Measurements from ENCODE around the gene GOLGA3.
A peak's percentile ranks its signal among the peaks of the same experiment; 100 is the strongest.
"Not testable (repeated sequence)": the region's sequence is repeated elsewhere in the genome, so short reads cannot be mapped to it uniquely, and the experiment has no call there.

The GOLGA3 gene

DNA sequence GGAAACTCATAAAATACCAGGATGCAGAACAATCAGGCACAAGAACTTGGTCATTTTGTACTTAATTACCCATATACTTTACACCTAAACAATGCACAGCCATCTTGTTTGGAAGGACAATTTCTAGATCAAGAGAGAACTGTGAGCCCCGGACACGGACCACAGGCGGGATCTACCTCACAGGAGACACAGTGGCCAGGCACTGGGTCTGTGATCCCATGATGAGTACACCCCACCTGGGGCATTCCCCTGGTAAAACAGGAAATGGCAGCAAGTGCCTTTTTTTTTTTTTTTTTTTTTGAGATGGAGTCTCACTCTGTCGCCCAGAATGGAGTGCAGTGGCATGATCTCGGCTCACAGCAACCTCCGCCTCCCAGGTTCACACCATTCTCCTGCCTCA lies 15.2 kb downstream of the GOLGA3 start:
- no peak for DNase-seq

DNA sequence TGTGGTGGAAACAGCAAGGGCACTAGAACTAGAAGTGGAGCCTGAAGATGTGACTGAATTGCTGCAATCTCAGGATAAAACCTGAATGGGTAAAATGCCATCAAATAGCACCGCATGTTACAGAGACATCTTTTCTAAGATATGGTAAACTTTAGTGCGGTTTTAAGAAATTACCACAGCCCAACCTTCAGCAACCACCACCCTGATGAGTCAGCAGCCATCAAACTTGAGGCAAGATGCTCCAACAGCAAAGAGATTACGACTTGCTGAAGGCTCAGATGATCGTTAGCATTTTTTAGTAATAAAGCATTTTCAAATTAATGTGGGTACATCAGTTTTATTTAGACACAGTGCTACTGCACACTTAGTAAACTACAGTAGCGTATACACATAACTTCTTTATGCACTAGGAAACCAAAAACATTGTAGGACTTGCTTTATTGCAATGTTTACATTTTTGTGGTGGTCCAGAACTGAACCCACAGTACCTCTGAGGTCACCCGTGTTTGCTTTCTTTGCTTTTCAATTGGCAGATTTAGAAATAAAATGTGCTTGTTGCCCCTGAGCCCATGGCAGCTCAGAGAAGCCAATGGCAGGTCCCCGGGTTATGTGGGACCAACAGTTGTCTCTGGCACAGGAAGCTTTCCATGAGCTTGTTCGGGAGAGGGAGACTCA lies 15.9 kb downstream of the GOLGA3 start:
- DNase-seq = no peak

DNA sequence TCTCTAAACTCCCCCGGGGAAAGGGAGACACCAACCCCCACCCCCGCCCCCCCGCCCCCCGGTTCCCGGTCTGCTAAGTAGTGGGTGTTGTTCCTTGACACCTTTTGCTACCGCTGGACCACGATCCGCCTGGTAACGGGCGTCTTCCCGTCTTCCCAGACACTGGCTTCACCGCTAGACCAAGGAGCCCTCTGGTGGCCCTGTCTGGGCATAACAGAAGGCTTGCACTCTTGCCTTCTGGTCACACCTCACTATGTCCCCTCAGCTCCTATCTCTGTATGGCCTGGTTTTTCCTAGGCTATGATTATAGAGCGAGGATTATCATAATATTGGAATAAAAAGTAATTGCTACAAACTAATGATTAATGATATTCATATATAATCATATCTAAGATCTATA lies 19.3 kb downstream of the GOLGA3 start:
- peak in 1 of 2 experiments; percentile 2 for DNase-seq

DNA sequence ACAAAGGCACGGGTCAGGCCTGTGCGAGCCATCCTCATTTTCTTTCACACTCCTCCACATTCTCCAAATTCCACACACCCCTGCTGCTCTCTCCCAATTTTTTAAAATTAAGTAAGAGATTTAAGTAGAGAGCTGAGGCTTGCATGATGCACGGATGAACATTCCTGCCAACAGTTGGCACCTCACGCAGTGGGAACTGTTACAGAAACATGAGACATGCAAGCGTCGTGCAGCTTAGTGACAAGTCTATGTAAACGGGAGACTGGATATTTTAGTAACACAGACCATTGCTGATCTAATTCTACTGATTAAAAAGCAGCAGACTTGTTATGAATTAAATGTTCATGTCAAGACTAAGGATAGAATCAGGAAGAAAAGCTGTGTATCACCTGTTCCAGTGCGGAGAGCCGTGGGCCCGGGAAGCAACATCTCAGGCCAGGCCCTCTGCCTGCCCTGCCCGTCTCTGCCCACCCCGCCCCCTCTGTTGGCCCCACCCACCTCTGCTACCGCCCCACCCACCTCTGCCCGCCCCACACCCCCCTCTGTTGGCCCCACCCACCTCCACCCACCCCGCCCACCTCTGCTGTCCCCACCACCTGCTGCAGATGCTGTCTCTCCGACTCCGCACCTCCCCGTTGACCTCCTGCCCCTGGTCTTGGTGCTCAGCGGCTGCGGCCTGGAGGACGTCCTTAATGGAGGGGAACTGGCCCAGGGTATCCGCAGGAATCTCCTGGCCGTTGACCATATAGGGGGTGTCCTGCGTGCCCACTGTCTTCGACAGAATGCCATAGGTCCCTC lies 21.2 kb downstream of the GOLGA3 start:
- DNase-seq = peak in 1 of 2 experiments; percentile 9

DNA sequence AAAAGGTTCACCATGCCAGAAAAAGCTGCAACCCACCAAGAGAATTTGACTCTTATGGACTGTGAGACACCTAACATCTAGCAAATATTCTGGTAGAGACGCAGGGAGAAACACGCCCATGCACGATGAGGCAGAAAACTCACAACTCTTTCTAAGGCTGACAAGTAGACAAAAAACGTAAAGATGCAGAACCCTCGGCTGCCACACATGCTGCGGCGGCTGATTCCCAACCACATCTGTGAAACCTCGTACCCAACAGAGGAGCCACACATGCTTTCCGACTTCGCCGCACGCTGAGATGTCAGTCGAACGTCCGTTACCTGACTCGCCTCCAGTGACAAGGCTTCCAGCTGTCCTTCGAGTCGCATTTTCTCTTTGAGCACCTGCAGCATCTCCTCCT lies 21.8 kb downstream of the GOLGA3 start:
- no peak for DNase-seq

DNA sequence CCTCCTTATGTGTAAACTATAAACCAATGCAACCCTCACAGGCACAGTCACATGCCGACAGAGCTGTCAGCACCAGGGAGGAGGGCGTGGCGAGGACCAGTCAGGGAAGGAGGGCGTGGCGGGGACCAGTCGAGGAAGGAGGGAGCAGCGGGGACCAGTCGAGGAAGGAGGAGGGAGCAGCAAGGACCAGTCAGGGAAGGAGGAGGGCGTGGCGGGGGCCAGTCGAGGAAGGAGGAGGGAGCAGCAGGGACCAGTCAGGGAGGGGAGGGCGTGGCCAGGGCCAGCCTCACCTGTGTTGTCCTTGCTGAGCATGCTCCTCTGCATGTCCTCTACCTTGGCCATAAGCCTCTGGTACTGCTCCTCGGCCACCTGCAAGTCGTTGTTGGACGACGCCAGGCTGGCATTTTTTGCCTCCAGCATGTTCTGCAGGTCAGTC lies 24.2 kb downstream of the GOLGA3 start:
- no peak for DNase-seq

DNA sequence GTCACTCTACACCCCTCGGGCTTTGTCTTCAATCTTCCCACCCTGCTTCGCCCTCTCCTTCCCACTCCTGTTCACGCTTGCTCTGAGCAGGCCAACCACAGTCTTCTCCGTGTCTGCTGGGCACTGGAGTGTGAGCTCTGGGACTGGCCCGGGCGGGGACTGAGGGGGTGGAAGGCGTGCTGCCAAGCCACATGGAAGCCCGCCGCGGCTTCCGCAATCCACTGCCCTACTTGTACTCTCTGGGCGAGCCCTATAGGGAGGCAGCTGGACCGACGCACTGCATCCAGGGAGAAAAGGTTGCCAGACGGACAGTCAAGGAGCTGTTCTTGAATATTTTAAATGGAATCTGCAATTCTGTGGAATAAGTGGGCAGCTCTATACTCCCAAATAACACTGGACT lies 24.8 kb downstream of the GOLGA3 start:
- no peak for DNase-seq

DNA sequence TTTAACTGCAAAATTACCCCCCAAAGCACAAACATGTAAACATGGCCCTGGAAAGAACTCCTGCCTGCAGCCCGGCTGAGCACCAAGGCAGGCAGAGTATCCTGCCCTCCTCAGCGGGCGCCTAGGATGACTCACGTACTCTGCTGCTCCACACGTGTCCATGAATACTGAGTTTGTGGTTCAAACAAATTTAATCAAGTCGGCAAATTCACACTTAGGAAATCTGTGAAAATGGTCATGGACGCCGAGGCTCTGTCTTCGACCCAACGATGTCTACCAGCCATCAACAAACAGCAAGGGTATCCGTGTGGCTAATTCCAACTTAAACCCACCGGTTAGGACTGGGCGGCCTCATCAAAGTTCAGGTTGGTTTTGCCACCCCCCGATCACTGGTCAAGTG lies 25.5 kb downstream of the GOLGA3 start:
- no peak for DNase-seq

DNA sequence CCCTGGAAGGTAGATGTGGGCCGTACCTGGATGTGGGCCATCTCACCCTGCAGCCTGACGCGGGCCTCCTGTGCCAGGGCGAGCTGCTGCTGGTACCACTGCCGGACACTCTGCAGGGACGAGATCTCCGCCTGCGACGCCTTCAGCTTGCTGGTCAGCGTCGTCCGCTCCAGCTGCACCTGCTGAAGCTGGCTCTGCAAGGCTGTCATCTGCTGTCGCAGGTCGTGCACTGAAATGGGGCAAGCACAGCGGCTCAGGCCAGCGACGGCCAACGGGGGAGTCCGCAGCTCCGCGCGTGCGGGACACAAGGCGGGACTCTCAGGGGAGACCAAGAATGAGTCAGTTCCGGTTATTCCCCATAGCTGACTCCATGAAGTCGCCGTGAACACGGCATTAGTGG lies 26.9 kb downstream of the GOLGA3 start:
- DNase-seq = no peak

DNA sequence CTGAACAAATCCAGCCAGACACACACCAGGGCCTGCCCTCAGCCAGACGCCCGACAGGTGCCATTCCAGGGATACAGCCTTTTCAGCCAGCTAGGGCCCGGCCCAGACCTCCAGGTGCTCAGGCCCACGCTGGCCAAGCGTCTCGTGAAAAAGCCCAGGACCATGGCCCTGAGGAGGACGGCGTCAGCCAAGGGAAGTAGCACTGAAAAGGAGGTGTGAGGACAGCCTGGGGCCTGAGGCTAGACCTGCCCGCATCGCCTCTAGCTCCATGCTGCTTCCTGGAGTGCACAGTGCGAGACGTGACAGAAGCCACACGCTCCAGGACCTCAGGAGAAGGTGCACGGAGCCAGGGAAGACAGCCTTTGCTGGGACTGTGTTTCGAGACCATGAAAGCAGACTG lies 29.8 kb downstream of the GOLGA3 start:
- DNase-seq = no peak

DNA sequence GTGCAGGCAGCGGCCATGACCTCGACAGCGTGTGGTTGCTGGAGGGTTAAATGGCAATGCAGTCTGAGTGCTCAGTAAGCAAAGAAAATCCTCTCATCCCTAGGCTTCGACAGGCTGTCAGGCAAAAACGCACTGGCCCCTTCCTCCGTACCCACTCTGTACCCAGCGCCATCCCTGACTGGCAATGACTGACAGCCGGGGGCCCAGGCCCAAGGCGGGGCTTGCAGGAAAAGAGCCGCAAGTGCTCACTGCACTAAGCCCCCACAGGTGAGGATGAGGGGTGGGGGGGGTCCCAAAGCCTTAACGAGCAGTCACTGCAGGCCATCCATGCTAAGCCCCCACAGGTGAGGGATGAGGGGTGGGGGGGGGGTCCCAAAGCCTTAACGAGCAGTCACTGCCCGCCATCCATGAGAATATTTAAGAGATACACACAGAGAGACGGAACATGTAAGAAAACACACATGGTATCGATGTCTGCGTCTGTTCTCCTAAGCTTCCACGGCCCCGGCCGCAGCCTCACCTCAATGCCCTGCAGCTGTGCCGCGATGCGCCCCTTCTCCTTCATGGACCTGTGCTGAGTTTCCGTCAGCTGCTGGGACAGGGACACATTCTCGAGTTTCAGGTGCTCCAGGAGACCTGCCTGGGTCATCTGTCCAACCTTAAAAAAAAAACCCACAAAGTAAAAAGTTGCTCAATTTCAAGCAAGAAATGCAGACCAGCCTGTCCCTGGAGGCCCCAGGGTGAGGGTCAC lies 30.7 kb downstream of the GOLGA3 start:
- DNase-seq = no peak

DNA sequence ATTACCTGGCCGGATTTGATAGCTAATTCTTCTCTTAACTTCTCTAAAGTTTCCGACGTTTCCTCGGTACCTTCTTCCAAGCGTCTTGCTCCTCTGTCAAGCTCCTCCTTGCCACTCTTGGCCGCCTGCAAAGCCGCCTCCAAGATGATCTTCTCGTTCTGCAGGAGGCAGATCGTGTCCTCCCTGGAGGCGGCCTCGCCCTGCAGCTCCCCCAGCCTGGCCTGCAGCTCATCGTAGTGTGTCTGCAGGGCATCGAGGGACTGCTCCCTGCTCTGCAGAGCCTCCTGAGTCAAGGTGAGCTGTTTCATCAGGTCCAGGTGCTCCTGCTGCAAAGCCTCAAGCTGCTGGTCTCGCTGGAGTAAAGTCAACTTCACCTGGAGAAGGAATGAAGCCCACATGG lies 32.8 kb downstream of the GOLGA3 start:
- DNase-seq = no peak

DNA sequence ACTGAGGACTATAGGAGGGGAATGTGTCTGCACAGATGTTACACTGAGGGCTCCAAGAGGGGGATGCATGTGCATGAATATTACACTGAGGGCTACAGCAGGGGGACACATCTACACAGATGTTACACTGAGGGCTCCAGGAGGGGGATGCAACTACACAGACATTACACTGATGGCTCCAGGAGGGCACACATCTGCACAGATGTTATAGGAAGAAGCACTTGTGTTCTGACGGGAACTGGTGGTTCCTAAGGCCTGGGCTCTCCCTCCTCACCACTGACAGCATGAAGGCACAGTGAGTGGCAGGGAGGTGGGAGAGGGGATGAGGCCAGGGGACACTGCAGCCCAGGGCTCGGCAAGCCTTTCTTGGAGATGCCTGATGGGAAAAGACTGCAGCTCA lies 36.7 kb downstream of the GOLGA3 start:
- not testable (repeated sequence) for DNase-seq

DNA sequence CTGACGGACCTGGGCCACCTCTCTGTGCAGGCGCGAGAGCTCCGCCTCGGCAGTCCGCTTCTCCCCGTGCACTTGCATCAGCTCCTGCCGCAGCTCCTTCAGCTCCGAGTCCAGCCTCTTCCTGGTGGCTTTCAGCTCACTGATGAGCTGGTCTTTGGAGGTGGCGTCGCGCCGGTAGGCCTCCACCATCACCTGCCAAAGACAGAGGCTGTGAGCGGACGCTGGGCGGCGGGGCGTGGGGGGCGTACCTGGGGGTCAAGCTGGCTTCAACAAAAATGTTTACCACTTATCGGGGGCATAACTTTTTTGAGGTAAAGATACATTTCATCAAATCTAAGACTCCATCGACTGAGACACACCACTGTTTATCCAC lies 39.6 kb downstream of the GOLGA3 start:
- DNase-seq = no peak

DNA sequence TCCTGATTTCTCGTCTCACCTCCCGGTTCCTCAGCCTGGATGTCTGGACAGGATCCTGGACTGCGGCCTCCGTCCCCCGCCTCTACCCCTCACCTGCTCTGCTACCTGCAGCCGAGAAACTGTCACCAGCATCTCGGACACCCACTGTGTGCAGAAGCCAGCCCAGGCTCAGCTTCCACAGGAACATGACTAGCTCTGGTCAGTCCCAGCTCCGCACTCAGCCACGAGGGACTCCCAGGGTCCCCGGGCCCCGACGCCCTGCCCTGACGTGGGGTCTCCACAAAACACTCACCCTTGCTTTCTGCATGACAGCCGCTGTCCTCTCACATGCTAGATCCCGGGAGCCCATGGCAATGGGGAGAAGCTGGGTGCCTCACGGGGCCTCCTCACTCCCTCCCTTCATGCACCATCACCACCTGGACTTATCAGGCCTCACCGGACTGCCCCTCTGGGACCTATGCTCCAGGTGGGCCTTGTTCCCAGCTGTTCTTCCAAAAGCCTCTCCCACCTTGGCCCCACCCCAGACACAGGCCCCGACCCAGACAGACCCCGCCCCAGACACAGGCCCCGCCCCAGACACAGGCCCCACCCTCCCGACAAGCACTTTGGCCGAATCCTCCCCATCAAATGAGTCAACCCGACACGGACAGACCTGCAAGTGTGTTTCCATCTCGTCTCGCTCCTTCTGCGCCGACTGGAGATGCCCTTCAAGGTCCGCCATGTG lies 40.1 kb downstream of the GOLGA3 start:
- no peak for DNase-seq

DNA sequence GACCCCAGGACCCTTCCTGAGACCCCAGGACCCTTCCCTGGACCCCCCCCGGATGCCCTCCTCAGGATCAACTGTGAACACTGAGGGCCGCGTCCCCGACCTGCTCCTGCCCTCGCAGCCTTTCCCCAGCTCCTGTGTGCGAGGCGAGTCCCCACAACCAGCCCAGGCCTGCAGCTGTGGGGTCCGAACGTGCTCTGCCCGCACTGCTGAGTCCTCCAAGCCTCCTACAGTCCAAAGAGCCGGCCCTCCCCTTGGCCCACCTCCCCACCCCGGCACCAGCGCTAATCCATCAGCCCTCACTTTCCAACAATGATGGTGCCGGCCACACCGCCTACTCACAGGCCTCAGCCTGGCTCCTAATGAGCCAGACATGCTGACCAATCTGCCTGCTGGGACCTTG lies 40.8 kb downstream of the GOLGA3 start:
- DNase-seq = no peak

DNA sequence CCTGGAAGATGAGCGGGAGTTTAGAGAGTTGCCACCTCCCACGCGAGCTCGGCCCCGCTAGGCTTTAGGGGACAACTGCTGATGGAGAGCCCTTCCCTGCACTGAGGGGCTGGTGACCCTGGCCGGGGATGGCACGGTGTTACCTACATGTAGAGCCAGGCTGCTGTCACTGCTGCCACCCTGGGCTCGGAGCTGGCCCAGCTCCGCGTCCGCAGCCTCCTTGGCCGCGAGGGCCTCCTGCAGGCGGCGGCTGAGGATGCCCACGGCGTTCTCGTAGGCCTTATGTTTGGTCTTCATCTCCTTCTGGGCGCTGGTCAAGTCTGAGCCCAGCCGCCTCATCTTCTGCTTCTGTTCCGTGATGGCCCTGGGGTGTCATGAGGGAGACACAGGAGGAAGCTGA lies 42.5 kb downstream of the GOLGA3 start:
- no peak for DNase-seq

DNA sequence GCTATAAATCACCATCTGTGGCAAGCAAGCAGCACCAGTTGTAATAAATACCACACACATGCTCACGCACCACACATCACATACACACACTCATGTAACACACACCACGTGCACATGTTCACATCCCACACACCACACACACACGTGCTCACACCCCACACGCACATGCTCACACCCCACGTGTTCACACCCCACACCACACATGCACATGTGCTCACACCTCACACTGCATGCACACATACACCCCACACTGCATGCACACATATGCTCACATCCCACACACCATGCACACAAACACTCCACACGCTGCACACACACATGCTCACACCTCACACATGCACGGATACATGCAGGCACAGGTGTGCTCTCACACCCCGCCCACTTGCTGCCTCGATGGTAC lies 44.1 kb downstream of the GOLGA3 start:
- no peak for DNase-seq

DNA sequence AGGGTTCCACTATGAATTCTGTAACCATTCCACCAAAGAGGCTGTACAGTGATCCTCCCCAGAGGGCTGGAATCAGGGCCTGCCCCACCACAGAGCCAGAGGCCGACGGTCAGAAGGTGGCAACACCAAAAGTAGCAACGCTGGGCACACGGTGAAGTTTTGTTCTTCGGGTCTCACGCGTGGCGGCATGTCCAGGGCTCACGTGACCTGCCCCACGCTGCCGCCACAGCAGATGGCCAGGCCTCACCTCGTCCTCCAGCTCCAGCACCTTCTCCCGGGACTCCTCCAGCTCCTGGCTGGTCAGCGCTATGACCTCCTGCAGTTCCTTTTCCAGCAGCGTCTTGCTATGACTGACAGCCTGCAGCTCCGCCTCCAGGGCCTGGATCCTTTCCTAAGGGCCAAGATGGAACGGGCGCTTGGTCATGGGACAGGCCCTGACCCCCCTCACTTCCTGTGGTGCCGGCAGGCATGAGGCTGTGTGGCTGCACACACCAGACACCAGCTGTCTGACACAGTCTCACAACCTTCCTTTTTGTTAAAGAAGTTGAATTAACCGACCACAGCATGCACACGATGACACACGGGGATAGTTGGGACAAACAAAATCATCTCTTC lies 44.6 kb downstream of the GOLGA3 start:
- no peak for DNase-seq

DNA sequence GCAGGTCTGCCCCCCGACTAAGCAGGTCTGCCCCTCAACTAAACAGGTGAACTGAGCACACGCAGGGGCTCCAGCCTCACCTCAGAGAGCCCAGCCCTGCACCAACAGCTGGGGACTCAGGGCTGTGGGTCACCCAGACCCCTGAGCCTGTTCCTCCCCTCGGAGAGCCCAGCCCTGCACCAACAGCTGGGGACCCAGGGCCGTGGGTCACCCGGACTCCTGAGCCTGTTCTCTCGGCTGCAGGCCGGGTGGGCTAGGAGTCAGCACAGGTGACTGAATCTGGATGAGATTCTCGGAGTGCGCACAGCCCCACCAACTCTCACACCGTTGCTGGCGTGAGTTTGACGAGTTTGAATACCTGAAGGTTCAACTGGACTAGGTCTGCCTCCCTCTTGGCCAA lies 46.7 kb downstream of the GOLGA3 start:
- DNase-seq = no peak

DNA sequence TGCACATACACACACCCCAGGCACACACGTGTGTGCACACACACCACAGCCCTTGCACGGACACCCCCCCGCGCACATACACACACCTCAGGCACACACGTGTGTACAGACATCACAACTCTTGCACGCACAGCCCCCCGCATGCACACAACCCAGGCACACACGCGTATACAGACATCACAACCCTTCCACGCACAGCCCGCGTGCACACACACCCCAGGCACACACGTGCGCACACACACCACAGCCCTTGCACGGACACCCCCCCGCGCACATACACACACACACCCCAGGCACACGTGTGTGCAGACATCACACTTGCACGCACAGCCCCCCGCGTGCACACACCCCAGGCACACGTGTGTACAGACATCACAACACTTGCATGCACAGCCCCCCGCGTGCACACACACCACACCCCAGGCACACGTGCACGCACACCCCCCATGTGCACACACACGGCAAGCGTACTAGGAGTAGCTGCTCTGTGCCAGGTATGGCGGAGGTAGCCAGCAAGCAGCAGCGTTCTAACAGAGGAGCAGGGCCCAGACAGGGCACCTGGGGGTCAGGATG lies 48.8 kb downstream of the GOLGA3 start:
- no peak for DNase-seq

DNA sequence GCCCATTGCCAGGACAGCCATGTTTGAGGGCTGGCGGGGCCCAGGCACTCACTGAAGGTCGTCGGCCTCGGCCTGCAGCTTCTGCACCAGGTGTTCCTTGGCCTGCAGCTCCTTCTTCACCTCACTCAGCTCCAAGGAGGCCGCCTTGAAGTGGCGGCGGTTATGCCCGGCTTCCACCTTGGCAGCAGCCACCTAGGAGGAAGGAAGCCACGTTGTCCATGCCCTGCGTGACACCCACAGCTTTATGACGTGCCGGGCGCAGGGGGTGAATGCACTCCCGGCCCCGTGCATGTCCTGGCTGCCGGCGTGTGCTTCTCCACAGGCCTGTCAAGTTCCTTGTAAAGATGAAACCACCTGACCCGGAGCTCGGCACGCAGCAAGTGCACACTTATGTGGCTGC lies 51.1 kb downstream of the GOLGA3 start:
- no peak for DNase-seq
